H9 (cell line): Measurements from ENCODE around the gene PRPF40B. TPM values are rescaled to one million over a fixed set of nuclear protein-coding genes. Genes with fewer than 3 reads are reported as not detected.

Experiments used
- DNase-seq: peaks from one replicate; pipeline ENCODE4 v3.0.0-alpha.2; 2017
- H2AFZ ChIP-seq: one replicate; pipeline ENCODE4 v1.6.1; 2013; ENCODE audit warnings: mild to moderate bottlenecking, low read length, control low read depth, moderate library complexity
- H2AK5ac ChIP-seq: 2 replicates; pipeline ENCODE4 v1.6.1; 2013; ENCODE audit warnings: low read length, control low read depth, mixed read lengths; ENCODE audit not compliant: insufficient read length
- H2BK120ac ChIP-seq: one replicate; pipeline ENCODE4 v1.6.1; 2013; ENCODE audit warnings: low read depth, mild to moderate bottlenecking, low read length, control low read depth, inconsistent platforms; ENCODE audit not compliant: poor library complexity, severe bottlenecking
- H2BK12ac ChIP-seq: 2 replicates; pipeline ENCODE4 v1.6.1; 2013; ENCODE audit warnings: low read length, control low read depth, mixed read lengths, low read depth; ENCODE audit not compliant: insufficient read length
- H2BK15ac ChIP-seq: 2 replicates; pipeline ENCODE4 v1.6.1; 2013; ENCODE audit warnings: low read depth, low read length, control low read depth
- H2BK20ac ChIP-seq: one replicate; pipeline ENCODE4 v1.6.1; 2013; ENCODE audit warnings: low read depth, mild to moderate bottlenecking, low read length, control low read depth, inconsistent platforms; ENCODE audit not compliant: poor library complexity, severe bottlenecking
- H2BK5ac ChIP-seq: 2 replicates; pipeline ENCODE4 v1.6.1; 2013; ENCODE audit warnings: low read length, control low read depth, mixed read lengths; ENCODE audit not compliant: insufficient read length
- H3K14ac ChIP-seq: 2 replicates; pipeline ENCODE4 v1.6.1; 2013; ENCODE audit warnings: low read length, control low read depth; ENCODE audit not compliant: insufficient read depth
- H3K18ac ChIP-seq: 2 replicates; pipeline ENCODE4 v1.6.1; 2013; ENCODE audit warnings: low read depth, mild to moderate bottlenecking, mixed read lengths, low read length, control low read depth; ENCODE audit not compliant: insufficient read length
- H3K23ac ChIP-seq: 2 replicates; pipeline ENCODE4 v1.6.1; 2013; ENCODE audit warnings: low read length, control low read depth, mixed read lengths, low read depth; ENCODE audit not compliant: insufficient read length
- H3K23me2 ChIP-seq: 2 replicates; pipeline ENCODE4 v1.6.1; 2013; ENCODE audit warnings: low read depth, mild to moderate bottlenecking, mixed read lengths, low read length, control low read depth; ENCODE audit not compliant: insufficient read length, poor library complexity, severe bottlenecking
- H3K27ac ChIP-seq: 2 replicates; pipeline ENCODE4 v1.5.1; 2013; ENCODE audit warnings: low read length, control low read depth, mixed read lengths, low read depth; ENCODE audit not compliant: insufficient read length
- H3K27me3 ChIP-seq: 2 replicates; pipeline ENCODE4 v1.6.1; 2013; ENCODE audit warnings: low read length, control low read depth, inconsistent platforms; ENCODE audit not compliant: insufficient read depth
- H3K4ac ChIP-seq: 2 replicates; pipeline ENCODE4 v1.6.1; 2013; ENCODE audit warnings: low read depth, mild to moderate bottlenecking, control low read depth, inconsistent platforms, low read length, moderate library complexity
- H3K4me1 ChIP-seq: 2 replicates; pipeline ENCODE4 v1.6.1; 2013; ENCODE audit warnings: low read length, control low read depth, inconsistent platforms; ENCODE audit not compliant: insufficient read depth
- H3K4me2 ChIP-seq: 2 replicates; pipeline ENCODE4 v1.6.1; 2013; ENCODE audit warnings: low read length, control low read depth, mixed read lengths; ENCODE audit not compliant: insufficient read length, insufficient read depth
- H3K56ac ChIP-seq: 2 replicates; pipeline ENCODE4 v1.6.1; 2013; ENCODE audit warnings: low read depth, mild to moderate bottlenecking, mixed read lengths, low read length, control low read depth; ENCODE audit not compliant: insufficient read length
- H3K79me1 ChIP-seq: 2 replicates; pipeline ENCODE4 v1.6.1; 2013; ENCODE audit warnings: low read depth, mild to moderate bottlenecking, moderate library complexity, low read length, control low read depth, inconsistent platforms; ENCODE audit not compliant: insufficient read depth, poor library complexity, severe bottlenecking
- H3K79me2 ChIP-seq: 2 replicates; pipeline ENCODE4 v1.6.1; 2013; ENCODE audit warnings: low read length, control low read depth, inconsistent platforms; ENCODE audit not compliant: insufficient read depth
- H3K9ac ChIP-seq: 2 replicates; pipeline ENCODE4 v1.6.1; 2013; ENCODE audit warnings: low read length, control low read depth, mixed read lengths; ENCODE audit not compliant: insufficient read length; ENCODE audit errors: extremely low read depth
- H3K9me3 ChIP-seq: one replicate; pipeline ENCODE4 v1.6.1; 2013; ENCODE audit warnings: low read depth, low read length, inconsistent platforms; ENCODE audit not compliant: control insufficient read depth
- H3T11ph ChIP-seq: one replicate; pipeline ENCODE4 v1.6.1; 2013; ENCODE audit warnings: mild to moderate bottlenecking, low read length, control low read depth, inconsistent platforms
- H4K20me1 ChIP-seq: one replicate; pipeline ENCODE4 v1.6.1; 2013; ENCODE audit not compliant: control insufficient read depth, insufficient read length, insufficient read depth
- H4K5ac ChIP-seq: 2 replicates; pipeline ENCODE4 v1.6.1; 2013; ENCODE audit warnings: low read depth, mild to moderate bottlenecking, mixed read lengths, low read length, control low read depth; ENCODE audit not compliant: insufficient read length
- H4K8ac ChIP-seq: replicated peaks from 2 replicates; pipeline ENCODE4 v1.6.1; 2013; ENCODE audit warnings: low read length, control low read depth, mixed read lengths, low read depth; ENCODE audit not compliant: insufficient read length
- H4K91ac ChIP-seq: 2 replicates; pipeline ENCODE4 v1.6.1; 2013; ENCODE audit warnings: low read depth, mild to moderate bottlenecking, moderate library complexity, mixed read lengths, low read length, control low read depth; ENCODE audit not compliant: insufficient read length
- H3K27ac Mint-ChIP-seq, 3 experiments: 2 replicates in 2 of 3; 3 replicates in 1 of 3; pipeline ENCODE4 v1.8.0; 2020 to 2021; ENCODE audit warnings: mixed read lengths in 3 of 3, mild to moderate bottlenecking in 1 of 3, moderate library complexity in 1 of 3
- H3K27me3 Mint-ChIP-seq: 2 replicates; pipeline ENCODE4 v1.8.0; 2021; ENCODE audit warnings: low read depth, mild to moderate bottlenecking, moderate library complexity, mixed read lengths
- H3K36me3 Mint-ChIP-seq, 3 experiments: 2 replicates in 2 of 3; 3 replicates in 1 of 3; pipeline ENCODE4 v1.8.0; 2020 to 2021; ENCODE audit warnings: low read depth in 3 of 3, mixed read lengths in 3 of 3; ENCODE audit not compliant: insufficient read depth in 1 of 3
- H3K4me1 Mint-ChIP-seq, 2 experiments: 2 replicates each; pipeline ENCODE4 v1.8.0; 2020; ENCODE audit warnings: mixed read lengths in 2 of 2
- H3K4me3 Mint-ChIP-seq, 2 experiments: 2 replicates in 1 of 2; 3 replicates in 1 of 2; pipeline ENCODE4 v1.8.0; 2020 to 2021; ENCODE audit warnings: mild to moderate bottlenecking in 2 of 2, mixed read lengths in 2 of 2, moderate library complexity in 1 of 2
- H3K9me3 Mint-ChIP-seq, 2 experiments: 2 replicates in 1 of 2; 3 replicates in 1 of 2; pipeline ENCODE4 v1.8.0; 2020; ENCODE audit warnings: mild to moderate bottlenecking in 2 of 2, mixed read lengths in 2 of 2, moderate library complexity in 1 of 2
- WGBS: extraction: QIAGEN DNeasy Blood & Tissue Kit; methylation state at CpG from one replicate; pipeline ENCODE4 v1.1.7; 2013; ENCODE audit warnings: missing lambda C conversion rate, low lambda C conversion rate, mixed read lengths; ENCODE audit not compliant: insufficient read length; ENCODE audit errors: extremely low coverage; 5-methylcytosine and 5-hydroxymethylcytosine counted together
- total RNA-seq: library from RNA; stranded (reverse); gene quantifications from 2 replicates; pipeline ENCODE4 v1.2.1, GENCODE V29; 2021
- TF ChIP-seq, protein P1 (sequence below): fragments of 200-600 bp; sonication (generic); conservative IDR thresholded peaks from 3 replicates; pipeline ENCODE4 v1.8.0; 2021; ENCODE audit warnings: antibody characterized with exemption, mild to moderate bottlenecking

Gene PRPF40B
- total RNA-seq, 1 experiment from 2014 or later, result 19.0 TPM

GRCh38 chr12:49645146-49646039 lies 22.0 kb downstream of the PRPF40B start:
- Histone ChIP-seq H4K8ac (no peak overlapping the region), H3K14ac (no peak overlapping the region), H3K27ac (no peak overlapping the region), H2BK15ac (no peak overlapping the region), H4K20me1 (no peaks in the 10 kb centered on the region), H3K18ac (no peak overlapping the region), H3K27me3 (no peaks in the 10 kb centered on the region), H3K9me3 (no peaks in the 10 kb centered on the region), H3K4me2 (no peak overlapping the region), H3K56ac (no peak overlapping the region), H2BK12ac (no peak overlapping the region), H2BK5ac (no peak overlapping the region), H3K79me1 (no peaks in the 10 kb centered on the region), H3K4me1 (no peaks in the 10 kb centered on the region), H3K4ac (no peak overlapping the region), H2BK120ac (no peak overlapping the region), H2AK5ac (no peak overlapping the region), H2BK20ac (no peak overlapping the region), H3K79me2 (no peaks in the 10 kb centered on the region), H3T11ph (no peak overlapping the region), H3K23ac (no peak overlapping the region), H3K9ac (no peak overlapping the region), H4K5ac (no peak overlapping the region), H4K91ac (no peak overlapping the region), H2AFZ (no peak overlapping the region), H3K23me2 (no peaks in the 10 kb centered on the region)
- TF ChIP-seq, protein P1, sequence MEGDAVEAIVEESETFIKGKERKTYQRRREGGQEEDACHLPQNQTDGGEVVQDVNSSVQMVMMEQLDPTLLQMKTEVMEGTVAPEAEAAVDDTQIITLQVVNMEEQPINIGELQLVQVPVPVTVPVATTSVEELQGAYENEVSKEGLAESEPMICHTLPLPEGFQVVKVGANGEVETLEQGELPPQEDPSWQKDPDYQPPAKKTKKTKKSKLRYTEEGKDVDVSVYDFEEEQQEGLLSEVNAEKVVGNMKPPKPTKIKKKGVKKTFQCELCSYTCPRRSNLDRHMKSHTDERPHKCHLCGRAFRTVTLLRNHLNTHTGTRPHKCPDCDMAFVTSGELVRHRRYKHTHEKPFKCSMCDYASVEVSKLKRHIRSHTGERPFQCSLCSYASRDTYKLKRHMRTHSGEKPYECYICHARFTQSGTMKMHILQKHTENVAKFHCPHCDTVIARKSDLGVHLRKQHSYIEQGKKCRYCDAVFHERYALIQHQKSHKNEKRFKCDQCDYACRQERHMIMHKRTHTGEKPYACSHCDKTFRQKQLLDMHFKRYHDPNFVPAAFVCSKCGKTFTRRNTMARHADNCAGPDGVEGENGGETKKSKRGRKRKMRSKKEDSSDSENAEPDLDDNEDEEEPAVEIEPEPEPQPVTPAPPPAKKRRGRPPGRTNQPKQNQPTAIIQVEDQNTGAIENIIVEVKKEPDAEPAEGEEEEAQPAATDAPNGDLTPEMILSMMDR, result no peak
- Mint-ChIP-seq H3K4me1 (peaks cover 13 to 14% of the 10 kb centered on the region in 2 experiments), H3K9me3 (no peaks in the 10 kb centered on the region), H3K36me3 (peaks cover 35 to 75% (median 70%) of the 10 kb centered on the region in 3 experiments), H3K27me3 (no peaks in the 10 kb centered on the region), H3K27ac (peak overlapping the region in 2 of 3 experiments; percentile 15 to 91; a peak in 4 of 7 replicates), H3K4me3 (no peak overlapping the region)
- WGBS, result no CpG with 5 or more reads among the region's 6 CpGs
- DNase-seq, result no peak
